ENCODE results near the gene PIWIL1.

The PIWIL1 gene

GRCh38 chr12:130372936-130373335 is 35.2 kb downstream of the PIWIL1 start:
- in situ Hi-C loops (cut with MboI; ENCODE audit: low sequenced_read_pairs): no loop called here

GRCh38 chr12:130374083-130374482 is 36.4 kb downstream of the PIWIL1 start:
- in situ Hi-C loops (cut with MboI; ENCODE audit: low sequenced_read_pairs): no loop called here

- in situ Hi-C loops (cut with MboI; ENCODE audit: low sequenced_read_pairs): no loop called here
Measured at GRCh38 chr12:130375296-130376287, 37.9 kb downstream of the PIWIL1 start.

GRCh38 chr12:130382818-130383217 is 45.1 kb downstream of the PIWIL1 start:
- in situ Hi-C loops (cut with MboI; ENCODE audit: low sequenced_read_pairs): no loop called here

GRCh38 chr12:130384234-130384633 is 46.5 kb downstream of the PIWIL1 start:
- in situ Hi-C loops (cut with MboI; ENCODE audit: low sequenced_read_pairs): no loop called here

- in situ Hi-C loops (cut with MboI; ENCODE audit: low sequenced_read_pairs): no loop called here
Measured at GRCh38 chr12:130385193-130385592, 47.5 kb downstream of the PIWIL1 start.

- in situ Hi-C loops (cut with MboI; ENCODE audit: low sequenced_read_pairs): no loop called here
Measured at GRCh38 chr12:130391186-130391585, 53.5 kb downstream of the PIWIL1 start.

- in situ Hi-C loops (cut with MboI; ENCODE audit: low sequenced_read_pairs): no loop called here
Measured at GRCh38 chr12:130394906-130395305, 57.2 kb downstream of the PIWIL1 start.

GRCh38 chr12:130396667-130397066 is 59.0 kb downstream of the PIWIL1 start:
- in situ Hi-C loops (cut with MboI; ENCODE audit: low sequenced_read_pairs): no loop called here

GRCh38 chr12:130398100-130398848 is 60.6 kb downstream of the PIWIL1 start:
- in situ Hi-C loops (cut with MboI; ENCODE audit: low sequenced_read_pairs): no loop called here

- in situ Hi-C loops (cut with MboI; ENCODE audit: low sequenced_read_pairs): no loop called here
Measured at GRCh38 chr12:130401703-130402102, 64.0 kb downstream of the PIWIL1 start.

- in situ Hi-C loops (cut with MboI; ENCODE audit: low sequenced_read_pairs): no loop called here
Measured at GRCh38 chr12:130405332-130405731, 67.6 kb downstream of the PIWIL1 start.

GRCh38 chr12:130412384-130412783 is 74.7 kb downstream of the PIWIL1 start:
- in situ Hi-C loops (cut with MboI; ENCODE audit: low sequenced_read_pairs): no loop called here

- in situ Hi-C loops (cut with MboI; ENCODE audit: low sequenced_read_pairs): no loop called here
Measured at GRCh38 chr12:130413909-130414308, 76.2 kb downstream of the PIWIL1 start.

GRCh38 chr12:130414381-130414780 is 76.7 kb downstream of the PIWIL1 start:
- in situ Hi-C loops (cut with MboI; ENCODE audit: low sequenced_read_pairs): no loop called here

GRCh38 chr12:130418251-130418650 is 80.6 kb downstream of the PIWIL1 start:
- in situ Hi-C loops (cut with MboI; ENCODE audit: low sequenced_read_pairs): no loop called here

- in situ Hi-C loops (cut with MboI; ENCODE audit: low sequenced_read_pairs): no loop called here
Measured at GRCh38 chr12:130419116-130419515, 81.4 kb downstream of the PIWIL1 start.

GRCh38 chr12:130420071-130420470 is 82.4 kb downstream of the PIWIL1 start:
- in situ Hi-C loops (cut with MboI; ENCODE audit: low sequenced_read_pairs): no loop called here

- in situ Hi-C loops (cut with MboI; ENCODE audit: low sequenced_read_pairs): no loop called here
Measured at GRCh38 chr12:130421896-130422295, 84.2 kb downstream of the PIWIL1 start.
